HCT116 (cell line): ENCODE results near the gene TGFBRAP1. TPM values are rescaled to one million over a fixed set of nuclear protein-coding genes. Genes with fewer than 3 reads are reported as not detected.

Source experiments
- ATAC-seq: fragments of 200-7000 bp; cut with Tn5 transposase; 2 replicates; pipeline ENCODE4 v1.9.1; 2020; ENCODE audit warnings: mild to moderate bottlenecking, moderate library complexity
- Bru-seq: library from RNA; stranded (reverse); fragments of 400-500 nt; gene quantifications from one replicate; lab custom pipeline; 2021; lab: Mats Ljungman, UMichigan
- BruChase-seq, 2 experiments: library from RNA; stranded (reverse); fragments of 400-500 nt; gene quantifications; one replicate each; lab custom pipeline; 2021; lab: Mats Ljungman, UMichigan
- BruUV-seq: library from RNA; stranded (reverse); fragments of 400-500 nt; replicated peaks from 2 replicates; lab custom pipeline; 2021; lab: Mats Ljungman, UMichigan
- CTCF ChIA-PET: fragments of 300-600 bp; sonication (Branson Sonifier 250); formaldehyde crosslinking; loops from one replicate; lab custom pipeline; 2021; ENCODE audit warnings: antibody characterized with exemption; lab: Charles Lee
- POLR2A ChIA-PET: fragments of 300-600, 350-600 bp; sonication (Branson Sonifier 250); formaldehyde crosslinking; loops from one replicate; lab custom pipeline; 2021; ENCODE audit warnings: antibody characterized with exemption; lab: Charles Lee
- RAD21 ChIA-PET, 2 experiments: fragments of 300-600 bp; sonication (Branson Sonifier 250); formaldehyde crosslinking; loops; one replicate each; lab custom pipeline; 2023; ENCODE audit warnings: low total read pairs in 2 of 2; ENCODE audit not compliant: uncharacterized antibody in 2 of 2, unreplicated experiment in 2 of 2, low non-redundant PET in 1 of 2; lab: Charles Lee
- DNase-seq: peaks from one replicate; pipeline ENCODE4 v3.0.0-alpha.2; 2010; ENCODE audit warnings: low read depth, low spot score
- H2AFZ ChIP-seq: fragments of 200-600 bp; shearing (Covaris generic), sonication (generic); 2 replicates; pipeline ENCODE4 v1.6.1; 2017; ENCODE audit warnings: low read depth, mixed run types, mixed read lengths, antibody characterized with exemption, low read length; ENCODE audit not compliant: poor library complexity, severe bottlenecking
- H3K27ac ChIP-seq: 2 replicates; pipeline ENCODE4 v1.5.1; 2012; ENCODE audit warnings: low read depth, low read length
- H3K27me3 ChIP-seq: fragments of 200-600 bp; sonication (generic); 2 replicates; pipeline ENCODE4 v1.6.1; 2016; ENCODE audit warnings: mixed run types, low read length, mixed read lengths; ENCODE audit not compliant: insufficient read depth
- H3K36me3 ChIP-seq, 2 experiments: fragments of 200-500 bp in 1 of 2; fragments of 200-600 bp in 1 of 2; sonication (Bioruptor generic) in 1 of 2; sonication (generic) in 1 of 2; 2 replicates each; pipeline versions ENCODE4 v1.5.1 to v1.6.1; 2014 to 2016; ENCODE audit warnings: low read length in 2 of 2, inconsistent platforms in 1 of 2, mixed read lengths in 1 of 2, mixed run types in 1 of 2; ENCODE audit not compliant: insufficient read depth in 2 of 2, control insufficient read depth in 1 of 2
- H3K4me1 ChIP-seq, 2 experiments: fragments of 200-600 bp in 1 of 2; sonication (generic) in 1 of 2; 2 replicates each; pipeline versions ENCODE4 v1.5.1 to v1.6.1; 2012 to 2017; ENCODE audit warnings: low read length in 2 of 2, inconsistent platforms in 1 of 2, mild to moderate bottlenecking in 1 of 2, mixed read lengths in 1 of 2, mixed run types in 1 of 2, moderate library complexity in 1 of 2; ENCODE audit not compliant: insufficient read depth in 2 of 2, control insufficient read depth in 1 of 2
- H3K4me2 ChIP-seq: fragments of 200-600 bp; sonication (generic); 2 replicates; pipeline ENCODE4 v1.6.1; 2017; ENCODE audit warnings: mixed run types, low read length, mixed read lengths
- H3K4me3 ChIP-seq, 2 experiments: fragments of 200-600 bp in 1 of 2; sonication (generic) in 1 of 2; replicated peaks in 1 of 2; 2 replicates each; pipeline ENCODE4 v1.5.1; 2011 to 2016; ENCODE audit warnings: low read length in 2 of 2, control low read depth in 1 of 2, low read depth in 1 of 2, mild to moderate bottlenecking in 1 of 2, mixed read lengths in 1 of 2, mixed run types in 1 of 2
- H3K79me2 ChIP-seq: fragments of 200-600 bp; sonication (generic); 2 replicates; pipeline ENCODE4 v1.6.1; 2017; ENCODE audit warnings: mild to moderate bottlenecking, mixed run types, low read length, moderate library complexity, mixed read lengths; ENCODE audit not compliant: insufficient read depth
- H3K9ac ChIP-seq: fragments of 200-600 bp; sonication (generic); 2 replicates; pipeline ENCODE4 v1.6.1; 2016; ENCODE audit warnings: low read length, mixed read lengths
- H3K9me2 ChIP-seq: fragments of 200-600 bp; sonication (generic), shearing (Covaris generic); 2 replicates; pipeline ENCODE4 v1.6.1; 2017; ENCODE audit warnings: mixed run types, mild to moderate bottlenecking, moderate library complexity; ENCODE audit not compliant: insufficient read depth
- H3K9me3 ChIP-seq, 2 experiments: fragments of 200-500 bp in 1 of 2; fragments of 200-600 bp in 1 of 2; sonication (Bioruptor generic) in 1 of 2; sonication (generic) in 1 of 2; 2 replicates each; pipeline ENCODE4 v1.6.1; 2014 to 2017; ENCODE audit warnings: low read length in 2 of 2, mixed read lengths in 2 of 2, inconsistent platforms in 1 of 2, low read depth in 1 of 2, mild to moderate bottlenecking in 1 of 2, mixed run types in 1 of 2, moderate library complexity in 1 of 2; ENCODE audit not compliant: control insufficient read depth in 1 of 2, insufficient read depth in 1 of 2
- H4K20me1 ChIP-seq: fragments of 200-600 bp; sonication (generic), shearing (Covaris generic); 2 replicates; pipeline ENCODE4 v1.6.1; 2017; ENCODE audit warnings: mixed run types, mild to moderate bottlenecking, moderate library complexity; ENCODE audit not compliant: insufficient read depth
- CBX3 ChIP-seq: IDR thresholded peaks from 2 replicates; pipeline ENCODE4 v1.6.1; 2012; ENCODE audit warnings: low read depth
- CEBPB ChIP-seq: IDR thresholded peaks from 2 replicates; pipeline ENCODE4 v1.6.1; 2012; ENCODE audit warnings: low read depth
- EGR1 ChIP-seq: IDR thresholded peaks from 2 replicates; pipeline ENCODE4 v1.6.1; 2012; ENCODE audit warnings: low read depth
- ELF1 ChIP-seq: IDR thresholded peaks from 2 replicates; pipeline ENCODE4 v1.6.1; 2012; ENCODE audit warnings: low read depth, borderline replicate concordance
- EZH2 ChIP-seq: fragments of 200-600 bp; sonication (generic); IDR thresholded peaks from 2 replicates; pipeline ENCODE4 v1.6.1; 2017; ENCODE audit warnings: antibody characterized with exemption, mixed run types
- FOSL1 ChIP-seq: IDR thresholded peaks from 2 replicates; pipeline ENCODE4 v1.6.1; 2012; ENCODE audit warnings: low read depth
- JUND ChIP-seq: IDR thresholded peaks from 2 replicates; pipeline ENCODE4 v1.6.1; 2012
- POLR2AphosphoS5 ChIP-seq: IDR thresholded peaks from 2 replicates; pipeline ENCODE4 v1.6.1; 2011; ENCODE audit warnings: mild to moderate bottlenecking, low read depth, low read length, moderate library complexity
- RAD21 ChIP-seq: IDR thresholded peaks from 2 replicates; pipeline ENCODE4 v1.6.1; 2012; ENCODE audit warnings: low read depth, mild to moderate bottlenecking
- SIN3A ChIP-seq: IDR thresholded peaks from 2 replicates; pipeline ENCODE4 v1.6.1; 2012; ENCODE audit warnings: low read depth
- SP1 ChIP-seq: IDR thresholded peaks from 2 replicates; pipeline ENCODE4 v1.6.1; 2012; ENCODE audit warnings: low read depth
- SRF ChIP-seq: IDR thresholded peaks from 2 replicates; pipeline ENCODE4 v1.6.1; 2012; ENCODE audit warnings: low read depth
- ZFX ChIP-seq: fragments of 450-650 bp; IDR thresholded peaks from 2 replicates; pipeline ENCODE4 v1.6.1; 2017
- intact Hi-C: fragments of 100-400 bp; cut with micrococcal nuclease; formaldehyde crosslinking; loops from 2 replicates; pipeline ENCODE4 v1.10.0; 2022
- long read RNA-seq: library from polyadenylated mRNA; unstranded; transcript quantifications from one replicate; pipeline ENCODE4 v2.0.0, GENCODE V29; 2021; ENCODE audit not compliant: unreplicated experiment
- polyA plus RNA-seq: library from polyadenylated mRNA; unstranded; fragments of >200 nt; gene quantifications from 2 replicates; pipeline ENCODE4 v1.2.1, GENCODE V29; 2012; ENCODE audit warnings: missing spikeins
- total RNA-seq: library from RNA; stranded (reverse); gene quantifications from one replicate; pipeline ENCODE4 v1.2.1, GENCODE V29; 2021; ENCODE audit not compliant: unreplicated experiment
- TF ChIP-seq, protein P1 (sequence below), 3 experiments: fragments of 200-600 bp in 1 of 3; sonication (generic) in 1 of 3; IDR thresholded peaks in 2 of 3; conservative IDR thresholded peaks in 1 of 3; 2 replicates each; pipeline ENCODE4 v1.5.1; 2012 to 2017; ENCODE audit warnings: low read depth in 2 of 3, low read length in 2 of 3, antibody characterized with exemption in 1 of 3, borderline replicate concordance in 1 of 3, control low read depth in 1 of 3, mild to moderate bottlenecking in 1 of 3, mixed read lengths in 1 of 3, mixed run types in 1 of 3, moderate library complexity in 1 of 3; ENCODE audit not compliant: insufficient read depth in 1 of 3
- TF ChIP-seq, protein P2 (sequence below): IDR thresholded peaks from 2 replicates; pipeline ENCODE4 v1.6.1; 2012; ENCODE audit warnings: low read depth
- TF ChIP-seq, protein P3 (sequence below): IDR thresholded peaks from 2 replicates; pipeline ENCODE4 v1.6.1; 2012

TGFBRAP1 gene, protein sequence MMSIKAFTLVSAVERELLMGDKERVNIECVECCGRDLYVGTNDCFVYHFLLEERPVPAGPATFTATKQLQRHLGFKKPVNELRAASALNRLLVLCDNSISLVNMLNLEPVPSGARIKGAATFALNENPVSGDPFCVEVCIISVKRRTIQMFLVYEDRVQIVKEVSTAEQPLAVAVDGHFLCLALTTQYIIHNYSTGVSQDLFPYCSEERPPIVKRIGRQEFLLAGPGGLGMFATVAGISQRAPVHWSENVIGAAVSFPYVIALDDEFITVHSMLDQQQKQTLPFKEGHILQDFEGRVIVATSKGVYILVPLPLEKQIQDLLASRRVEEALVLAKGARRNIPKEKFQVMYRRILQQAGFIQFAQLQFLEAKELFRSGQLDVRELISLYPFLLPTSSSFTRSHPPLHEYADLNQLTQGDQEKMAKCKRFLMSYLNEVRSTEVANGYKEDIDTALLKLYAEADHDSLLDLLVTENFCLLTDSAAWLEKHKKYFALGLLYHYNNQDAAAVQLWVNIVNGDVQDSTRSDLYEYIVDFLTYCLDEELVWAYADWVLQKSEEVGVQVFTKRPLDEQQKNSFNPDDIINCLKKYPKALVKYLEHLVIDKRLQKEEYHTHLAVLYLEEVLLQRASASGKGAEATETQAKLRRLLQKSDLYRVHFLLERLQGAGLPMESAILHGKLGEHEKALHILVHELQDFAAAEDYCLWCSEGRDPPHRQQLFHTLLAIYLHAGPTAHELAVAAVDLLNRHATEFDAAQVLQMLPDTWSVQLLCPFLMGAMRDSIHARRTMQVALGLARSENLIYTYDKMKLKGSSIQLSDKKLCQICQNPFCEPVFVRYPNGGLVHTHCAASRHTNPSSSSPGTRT
- total RNA-seq = 18.3 TPM
- polyA plus RNA-seq = 9.7 and 11.1 TPM in 2 replicates
- Bru-seq, nascent RNA = percentile 66 among the genes with signal in this experiment
- BruChase-seq, experiment 1, labeled RNA remaining after a 6-hour chase = percentile 65 among the genes with signal in this experiment
- BruChase-seq, experiment 2, labeled RNA remaining after a 2-hour chase = percentile 65 among the genes with signal in this experiment
- long read RNA-seq, full-length matches to known transcripts = 9 of 36 reads
- long read RNA-seq, partial matches to known transcripts = 5 of 36 reads
- long read RNA-seq, other reads (novel, unspliced or antisense) = 22 of 36 reads

DNA sequence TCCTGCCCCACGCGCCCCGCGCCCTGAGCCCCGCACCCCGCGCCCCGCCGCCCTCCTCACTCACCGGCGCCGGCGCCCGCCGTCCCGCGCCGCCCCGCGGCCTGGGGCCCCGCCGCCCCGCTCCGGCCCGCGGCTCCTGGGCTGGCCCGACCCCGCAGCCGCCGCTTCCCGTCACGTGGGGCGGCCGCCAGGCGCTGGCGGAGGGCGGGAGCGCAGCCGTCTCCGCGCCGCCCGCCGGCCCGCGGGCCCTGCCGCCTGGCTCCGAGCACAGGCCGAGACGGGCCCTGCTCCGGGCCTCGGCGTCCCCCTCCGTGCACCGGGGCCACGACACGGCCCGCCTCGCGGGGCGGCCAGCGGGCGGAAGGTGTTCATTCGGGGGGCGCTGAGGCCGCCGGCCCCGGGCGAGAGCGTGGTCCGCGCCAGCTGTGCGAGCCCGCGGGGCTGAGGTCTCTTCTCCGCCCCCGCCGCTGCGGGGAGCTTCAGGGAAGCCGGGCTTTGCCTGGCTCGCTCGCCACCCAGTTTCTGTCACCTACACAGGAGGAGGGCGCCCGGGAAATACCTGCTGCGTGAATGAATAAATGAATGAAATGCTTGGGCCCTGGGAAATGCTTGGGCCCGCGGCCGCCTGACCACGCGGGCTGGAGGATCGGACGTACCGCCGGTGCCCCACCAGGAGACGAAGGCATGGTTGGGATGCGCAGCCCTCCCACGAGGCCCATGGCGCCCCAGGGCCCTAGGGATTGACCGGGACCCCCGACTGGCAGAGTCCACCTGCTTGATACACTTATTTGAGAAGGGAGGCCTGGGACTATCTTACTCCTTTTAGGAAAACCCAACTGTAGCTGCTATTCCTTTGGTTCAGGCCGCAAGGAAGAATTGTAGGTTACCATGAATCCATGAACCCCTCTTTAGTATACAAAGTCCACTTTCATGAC, at the start of gene TGFBRAP1:
Gene TGFBRAP1 (minus strand): TSS at position 175 of the 935 bp plus-strand sequence. CDS start 21,434 bp downstream, outside the sequence.
- TSS peak; percentile 81 for BruUV-seq
- peak within 1 kb of the TSS; percentile 60 for H2AFZ ChIP-seq
- no peak for DNase-seq
- TF ChIP-seq CEBPB = no peak
- TF ChIP-seq JUND = no peak
- TF ChIP-seq, protein P1, sequence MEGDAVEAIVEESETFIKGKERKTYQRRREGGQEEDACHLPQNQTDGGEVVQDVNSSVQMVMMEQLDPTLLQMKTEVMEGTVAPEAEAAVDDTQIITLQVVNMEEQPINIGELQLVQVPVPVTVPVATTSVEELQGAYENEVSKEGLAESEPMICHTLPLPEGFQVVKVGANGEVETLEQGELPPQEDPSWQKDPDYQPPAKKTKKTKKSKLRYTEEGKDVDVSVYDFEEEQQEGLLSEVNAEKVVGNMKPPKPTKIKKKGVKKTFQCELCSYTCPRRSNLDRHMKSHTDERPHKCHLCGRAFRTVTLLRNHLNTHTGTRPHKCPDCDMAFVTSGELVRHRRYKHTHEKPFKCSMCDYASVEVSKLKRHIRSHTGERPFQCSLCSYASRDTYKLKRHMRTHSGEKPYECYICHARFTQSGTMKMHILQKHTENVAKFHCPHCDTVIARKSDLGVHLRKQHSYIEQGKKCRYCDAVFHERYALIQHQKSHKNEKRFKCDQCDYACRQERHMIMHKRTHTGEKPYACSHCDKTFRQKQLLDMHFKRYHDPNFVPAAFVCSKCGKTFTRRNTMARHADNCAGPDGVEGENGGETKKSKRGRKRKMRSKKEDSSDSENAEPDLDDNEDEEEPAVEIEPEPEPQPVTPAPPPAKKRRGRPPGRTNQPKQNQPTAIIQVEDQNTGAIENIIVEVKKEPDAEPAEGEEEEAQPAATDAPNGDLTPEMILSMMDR (IDR thresholded peaks at IDR 0.05 in 2 of 3, conservative IDR thresholded peaks at IDR 0.05 in 1 of 3; ENCODE audit: borderline replicate concordance in 1 of 3, insufficient read depth in 1 of 3, low read depth in 2 of 3, low read length in 2 of 3) = no peak
- TF ChIP-seq SIN3A = peak; percentile 7; the same call in 1 of the 2 replicates
- no peak for TF ChIP-seq CBX3
- TF ChIP-seq SRF = no peak
- no peak for TF ChIP-seq SP1
- TF ChIP-seq, protein P2, sequence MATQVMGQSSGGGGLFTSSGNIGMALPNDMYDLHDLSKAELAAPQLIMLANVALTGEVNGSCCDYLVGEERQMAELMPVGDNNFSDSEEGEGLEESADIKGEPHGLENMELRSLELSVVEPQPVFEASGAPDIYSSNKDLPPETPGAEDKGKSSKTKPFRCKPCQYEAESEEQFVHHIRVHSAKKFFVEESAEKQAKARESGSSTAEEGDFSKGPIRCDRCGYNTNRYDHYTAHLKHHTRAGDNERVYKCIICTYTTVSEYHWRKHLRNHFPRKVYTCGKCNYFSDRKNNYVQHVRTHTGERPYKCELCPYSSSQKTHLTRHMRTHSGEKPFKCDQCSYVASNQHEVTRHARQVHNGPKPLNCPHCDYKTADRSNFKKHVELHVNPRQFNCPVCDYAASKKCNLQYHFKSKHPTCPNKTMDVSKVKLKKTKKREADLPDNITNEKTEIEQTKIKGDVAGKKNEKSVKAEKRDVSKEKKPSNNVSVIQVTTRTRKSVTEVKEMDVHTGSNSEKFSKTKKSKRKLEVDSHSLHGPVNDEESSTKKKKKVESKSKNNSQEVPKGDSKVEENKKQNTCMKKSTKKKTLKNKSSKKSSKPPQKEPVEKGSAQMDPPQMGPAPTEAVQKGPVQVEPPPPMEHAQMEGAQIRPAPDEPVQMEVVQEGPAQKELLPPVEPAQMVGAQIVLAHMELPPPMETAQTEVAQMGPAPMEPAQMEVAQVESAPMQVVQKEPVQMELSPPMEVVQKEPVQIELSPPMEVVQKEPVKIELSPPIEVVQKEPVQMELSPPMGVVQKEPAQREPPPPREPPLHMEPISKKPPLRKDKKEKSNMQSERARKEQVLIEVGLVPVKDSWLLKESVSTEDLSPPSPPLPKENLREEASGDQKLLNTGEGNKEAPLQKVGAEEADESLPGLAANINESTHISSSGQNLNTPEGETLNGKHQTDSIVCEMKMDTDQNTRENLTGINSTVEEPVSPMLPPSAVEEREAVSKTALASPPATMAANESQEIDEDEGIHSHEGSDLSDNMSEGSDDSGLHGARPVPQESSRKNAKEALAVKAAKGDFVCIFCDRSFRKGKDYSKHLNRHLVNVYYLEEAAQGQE = no peak
- TF ChIP-seq EGR1 = peak; percentile 71
- no peak for TF ChIP-seq EZH2
- no peak for TF ChIP-seq FOSL1
- TF ChIP-seq POLR2AphosphoS5 = peak; percentile 54
- peak; percentile 99 for TF ChIP-seq ZFX
- TF ChIP-seq ELF1 = no peak
- TF ChIP-seq RAD21 = no peak
- TF ChIP-seq, protein P3, sequence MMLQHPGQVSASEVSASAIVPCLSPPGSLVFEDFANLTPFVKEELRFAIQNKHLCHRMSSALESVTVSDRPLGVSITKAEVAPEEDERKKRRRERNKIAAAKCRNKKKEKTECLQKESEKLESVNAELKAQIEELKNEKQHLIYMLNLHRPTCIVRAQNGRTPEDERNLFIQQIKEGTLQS = no peak

More for the DNA sequence above, at the start of gene TGFBRAP1:
- Histone ChIP-seq H3K27me3 (no peaks in the 10 kb centered on the region), H3K79me2 (peaks cover 46% of the 10 kb centered on the region), H3K27ac (peak within 1 kb of the TSS; percentile 82), H3K4me1 (peaks cover 12 to 26% of the 10 kb centered on the region in 2 experiments), H3K4me3 (peak within 1 kb of the TSS; percentile 51 to 60), H3K9ac (peak within 1 kb of the TSS; percentile 81), H4K20me1 (no peaks in the 10 kb centered on the region), H3K9me3 (no peaks in the 10 kb centered on the region), H3K4me2 (peak within 1 kb of the TSS; percentile 82), H3K36me3 (0 out of 4 replicates have a peak, but pooled peaks cover 0 to 4% of the 10 kb centered on the region in 2 experiments), H3K9me2 (no peaks in the 10 kb centered on the region)
- ATAC-seq = peak; percentile 81
- RAD21 ChIA-PET = interaction anchor here in 1 of 2 experiments (0.7 to 1.3 kb wide), 2 partner anchors 27 to 191 kb away, joined by 3 read pairs; no protein-coding TSS in a partner anchor
- intact Hi-C loops = no loop called here
- POLR2A ChIA-PET = no interaction called here
- CTCF ChIA-PET = interaction anchor here (0.7 kb wide), 1 partner anchor 15 kb away, joined by 3 read pairs; no protein-coding TSS in a partner anchor
